Measurements from ENCODE around the gene TRIM46.
"Not testable (repeated sequence)": the region's sequence is repeated elsewhere in the genome, so short reads cannot be mapped to it uniquely, and the experiment has no call there.

The TRIM46 gene

DNA sequence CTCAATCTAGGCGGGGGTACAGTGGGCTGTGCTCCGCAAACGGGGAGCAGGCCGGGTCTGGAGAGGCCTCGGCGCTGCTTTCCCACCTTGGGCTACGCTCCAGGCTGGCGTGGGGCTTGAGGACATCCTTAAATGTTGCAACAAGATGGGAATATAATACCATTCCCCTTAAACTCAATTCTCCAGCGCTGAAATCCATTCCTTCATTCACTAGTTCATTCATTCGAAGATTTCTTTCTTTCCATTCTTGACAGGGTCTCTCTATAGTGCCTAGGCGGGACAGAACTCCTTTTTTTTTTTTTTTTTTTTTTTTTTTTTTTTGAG lies 33.1 kb upstream of the TRIM46 start:
- H3K27me3 ChIP-seq (replicated peaks; ENCODE audit: control insufficient read depth, insufficient read depth, low read length), result peaks cover 6% of the 10 kb centered on the region
- H3K36me3 ChIP-seq (ENCODE audit: control insufficient read depth, insufficient read depth, low read length, severe bottlenecking), result peaks cover 9% of the 10 kb centered on the region
- peaks cover 15% of the 10 kb centered on the region for H3K4me1 ChIP-seq (ENCODE audit: control insufficient read depth, insufficient read depth, low read length)
- H3K4me3 ChIP-seq (ENCODE audit: low read length), result peak overlapping the region; percentile 96
- no peaks in the 10 kb centered on the region for H3K9me3 ChIP-seq (ENCODE audit: control insufficient read depth, low read length)
- DNase-seq (ENCODE audit: low read depth), result no peak
- H3K9ac ChIP-seq (ENCODE audit: low read length), result peak overlapping the region; percentile 90

DNA sequence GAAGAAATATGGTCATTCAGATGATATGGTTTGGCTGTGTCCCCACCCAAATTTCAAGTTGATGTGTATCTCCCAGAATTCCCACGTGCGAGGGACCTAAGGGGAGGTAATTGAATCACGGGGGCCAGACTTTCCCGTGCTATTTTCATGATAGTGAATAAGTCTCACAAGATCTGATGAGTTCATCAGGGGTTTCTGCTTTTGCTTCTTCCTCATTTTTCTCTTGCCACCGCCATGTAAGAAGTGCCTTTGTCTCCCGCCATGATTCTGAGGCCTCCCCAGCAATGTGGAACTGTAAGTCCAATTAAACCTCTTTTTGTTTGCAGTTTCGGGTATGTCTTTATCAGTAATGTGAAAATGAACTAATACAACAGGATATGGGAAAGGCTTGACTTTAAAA lies 31.9 kb upstream of the TRIM46 start:
- DNase-seq (ENCODE audit: low read depth), result no peak

DNA sequence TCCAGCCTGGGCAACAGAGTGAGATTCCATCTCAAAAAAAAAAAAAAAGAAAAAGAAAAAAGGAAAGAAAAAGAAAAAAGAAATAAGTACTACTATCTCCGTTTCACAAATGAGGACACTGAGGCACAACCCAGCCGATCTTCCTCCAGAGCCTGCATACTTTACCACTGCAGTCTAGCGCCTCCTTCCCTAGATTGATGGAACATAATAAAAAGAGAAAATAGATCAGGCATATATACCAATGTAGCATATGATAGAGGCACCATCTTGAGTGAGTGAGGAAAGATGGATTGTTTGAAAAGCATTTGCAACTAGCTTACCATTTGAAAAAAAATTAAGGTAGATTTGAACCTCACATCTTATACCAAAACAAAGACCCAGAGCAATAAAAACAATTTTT lies 28.2 kb upstream of the TRIM46 start:
- Histone ChIP-seq H3K4me1 (ENCODE audit: control insufficient read depth, insufficient read depth, low read length) (no peaks in the 10 kb centered on the region), H3K9me3 (ENCODE audit: control insufficient read depth, low read length) (no peaks in the 10 kb centered on the region), H3K36me3 (ENCODE audit: control insufficient read depth, insufficient read depth, low read length, severe bottlenecking) (no peaks in the 10 kb centered on the region), H3K9ac (ENCODE audit: low read length) (no peak overlapping the region), H3K4me3 (ENCODE audit: low read length) (no peak overlapping the region), H3K27me3 (replicated peaks; ENCODE audit: control insufficient read depth, insufficient read depth, low read length) (peaks cover 26% of the 10 kb centered on the region)
- no peak for DNase-seq (ENCODE audit: low read depth)

More for the DNA sequence above, 31.9 kb upstream of the TRIM46 start:
- Histone ChIP-seq H3K9ac (ENCODE audit: low read length) (no peak overlapping the region), H3K4me1 (ENCODE audit: control insufficient read depth, insufficient read depth, low read length) (peaks cover 13% of the 10 kb centered on the region), H3K9me3 (ENCODE audit: control insufficient read depth, low read length) (no peaks in the 10 kb centered on the region), H3K36me3 (ENCODE audit: control insufficient read depth, insufficient read depth, low read length, severe bottlenecking) (peaks cover 9% of the 10 kb centered on the region), H3K27me3 (replicated peaks; ENCODE audit: control insufficient read depth, insufficient read depth, low read length) (peaks cover 12% of the 10 kb centered on the region), H3K4me3 (ENCODE audit: low read length) (no peak overlapping the region)

GRCh38 chr1:155155996-155156643 lies 17.5 kb upstream of the TRIM46 start:
- H3K36me3 ChIP-seq (ENCODE audit: control insufficient read depth, insufficient read depth, low read length, severe bottlenecking); DNase-seq (ENCODE audit: low read depth); H3K9ac ChIP-seq (ENCODE audit: low read length); H3K4me1 ChIP-seq (ENCODE audit: control insufficient read depth, insufficient read depth, low read length); H3K27me3 ChIP-seq (replicated peaks; ENCODE audit: control insufficient read depth, insufficient read depth, low read length); H3K4me3 ChIP-seq (ENCODE audit: low read length); H3K9me3 ChIP-seq (ENCODE audit: control insufficient read depth, low read length): not testable (repeated sequence)

DNA sequence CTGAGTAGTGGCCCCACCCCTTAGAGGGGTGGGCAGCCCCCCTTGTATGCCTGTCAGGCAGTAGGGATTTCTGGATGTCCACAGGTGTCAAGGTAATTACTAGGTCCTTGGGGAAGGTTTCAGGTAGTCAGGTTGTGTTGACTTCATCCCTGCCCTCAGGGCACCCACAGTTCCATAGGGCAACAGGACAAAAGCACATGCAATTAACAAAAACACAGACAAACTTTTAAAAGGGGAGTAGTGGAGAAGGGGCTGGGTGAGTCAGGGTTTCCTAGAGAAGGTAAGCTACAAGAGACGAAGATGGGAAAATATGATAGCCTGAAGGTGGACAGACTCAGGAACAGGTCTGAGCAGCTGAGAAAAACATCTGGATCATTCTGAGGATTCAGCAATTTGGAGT lies 14.7 kb upstream of the TRIM46 start:
- DNase-seq (ENCODE audit: low read depth), result no peak
- peaks cover 5% of the 10 kb centered on the region for H3K27me3 ChIP-seq (replicated peaks; ENCODE audit: control insufficient read depth, insufficient read depth, low read length)
- H3K4me3 ChIP-seq (ENCODE audit: low read length), result no peak overlapping the region
- H3K4me1 ChIP-seq (ENCODE audit: control insufficient read depth, insufficient read depth, low read length), result no peaks in the 10 kb centered on the region
- H3K9ac ChIP-seq (ENCODE audit: low read length), result no peak overlapping the region
- no peaks in the 10 kb centered on the region for H3K9me3 ChIP-seq (ENCODE audit: control insufficient read depth, low read length)
- no peaks in the 10 kb centered on the region for H3K36me3 ChIP-seq (ENCODE audit: control insufficient read depth, insufficient read depth, low read length, severe bottlenecking)

- Histone ChIP-seq H3K27me3 (replicated peaks; ENCODE audit: control insufficient read depth, insufficient read depth, low read length) (peaks cover 5% of the 10 kb centered on the region), H3K36me3 (ENCODE audit: control insufficient read depth, insufficient read depth, low read length, severe bottlenecking) (no peaks in the 10 kb centered on the region), H3K4me1 (ENCODE audit: control insufficient read depth, insufficient read depth, low read length) (no peaks in the 10 kb centered on the region), H3K4me3 (ENCODE audit: low read length) (no peak overlapping the region), H3K9ac (ENCODE audit: low read length) (no peak overlapping the region), H3K9me3 (ENCODE audit: control insufficient read depth, low read length) (no peaks in the 10 kb centered on the region)
- no peak for DNase-seq (ENCODE audit: low read depth)
These were observed 13.5 kb upstream of the TRIM46 start for GRCh38 chr1:155160128-155160527.

- H3K4me3 ChIP-seq (ENCODE audit: low read length); DNase-seq (ENCODE audit: low read depth); H3K9me3 ChIP-seq (ENCODE audit: control insufficient read depth, low read length); H3K4me1 ChIP-seq (ENCODE audit: control insufficient read depth, insufficient read depth, low read length); H3K9ac ChIP-seq (ENCODE audit: low read length); H3K36me3 ChIP-seq (ENCODE audit: control insufficient read depth, insufficient read depth, low read length, severe bottlenecking): not testable (repeated sequence)
- H3K27me3 ChIP-seq (replicated peaks; ENCODE audit: control insufficient read depth, insufficient read depth, low read length), result peaks cover 13% of the 10 kb centered on the region
These were observed 11.0 kb upstream of the TRIM46 start for GRCh38 chr1:155162631-155163030.

DNA sequence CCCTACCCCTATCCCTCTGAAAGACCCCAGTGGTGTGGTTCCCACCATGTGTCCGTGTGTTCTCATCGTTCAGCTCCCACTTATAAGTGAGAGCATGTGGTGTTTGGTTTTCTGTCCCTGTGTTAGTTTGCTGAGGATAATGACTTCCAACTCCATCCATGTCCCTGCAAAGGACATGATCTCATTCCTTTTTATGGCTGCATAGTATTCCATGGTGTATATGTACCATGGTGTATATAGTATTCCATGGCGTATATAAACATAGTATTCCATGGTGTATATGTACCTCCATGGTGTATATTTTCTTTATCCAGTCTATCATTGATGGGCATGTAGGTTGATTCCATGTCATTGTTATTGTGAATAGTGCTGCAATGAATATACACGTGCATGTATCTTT lies 9.9 kb upstream of the TRIM46 start:
- H3K4me3 ChIP-seq (ENCODE audit: low read length); H3K9me3 ChIP-seq (ENCODE audit: control insufficient read depth, low read length); DNase-seq (ENCODE audit: low read depth); H3K36me3 ChIP-seq (ENCODE audit: control insufficient read depth, insufficient read depth, low read length, severe bottlenecking); H3K9ac ChIP-seq (ENCODE audit: low read length); H3K4me1 ChIP-seq (ENCODE audit: control insufficient read depth, insufficient read depth, low read length): not testable (repeated sequence)
- H3K27me3 ChIP-seq (replicated peaks; ENCODE audit: control insufficient read depth, insufficient read depth, low read length), result peaks cover 13% of the 10 kb centered on the region

DNA sequence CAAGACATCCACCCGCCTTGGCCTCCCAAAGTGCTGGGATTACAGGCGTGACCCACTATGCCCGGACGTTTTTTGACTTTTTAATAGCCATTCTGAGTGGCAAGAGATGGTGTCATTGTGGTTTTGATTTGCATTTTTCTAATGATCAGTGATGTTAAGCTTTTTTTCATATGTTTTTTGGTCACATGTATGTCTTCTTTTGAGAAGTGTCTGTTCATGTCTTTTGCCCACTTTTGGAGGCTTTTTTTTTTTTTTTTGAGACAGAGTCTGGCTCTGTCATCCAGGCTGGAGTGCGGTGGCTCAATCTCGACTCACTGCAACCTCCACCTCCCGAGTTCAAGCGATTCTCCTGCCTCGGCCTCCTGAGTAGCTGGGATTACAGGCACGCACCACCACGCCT lies 9.0 kb upstream of the TRIM46 start:
- H3K4me3 ChIP-seq (ENCODE audit: low read length); DNase-seq (ENCODE audit: low read depth); H3K4me1 ChIP-seq (ENCODE audit: control insufficient read depth, insufficient read depth, low read length); H3K9me3 ChIP-seq (ENCODE audit: control insufficient read depth, low read length); H3K9ac ChIP-seq (ENCODE audit: low read length); H3K27me3 ChIP-seq (replicated peaks; ENCODE audit: control insufficient read depth, insufficient read depth, low read length): not testable (repeated sequence)
- peaks cover 12% of the 10 kb centered on the region for H3K36me3 ChIP-seq (ENCODE audit: control insufficient read depth, insufficient read depth, low read length, severe bottlenecking)

DNA sequence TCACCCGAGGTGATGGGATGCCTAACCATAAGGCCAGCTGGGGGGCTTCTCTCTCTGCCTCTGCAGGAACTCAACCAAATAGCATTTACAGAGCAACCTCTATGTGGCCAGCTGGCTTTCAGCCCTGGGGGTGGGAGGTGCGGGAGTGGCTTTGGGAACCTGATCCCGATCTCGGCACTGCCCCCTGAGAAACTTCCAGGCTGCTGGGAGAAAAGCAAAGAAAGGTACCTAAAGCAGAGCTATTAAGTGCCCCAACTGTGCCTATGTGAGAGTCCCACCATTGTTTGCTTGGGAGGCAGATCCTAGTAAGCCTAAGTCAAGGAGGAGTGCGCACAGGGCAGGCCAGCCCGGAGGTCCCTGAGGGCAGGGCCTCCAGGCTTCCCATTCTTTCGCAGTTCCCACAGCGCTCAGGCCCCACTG lies 7.6 kb upstream of the TRIM46 start:
- Histone ChIP-seq H3K9me3 (ENCODE audit: control insufficient read depth, low read length) (no peaks in the 10 kb centered on the region), H3K4me1 (ENCODE audit: control insufficient read depth, insufficient read depth, low read length) (peaks cover 5% of the 10 kb centered on the region)
- no peak for DNase-seq (ENCODE audit: low read depth)

GRCh38 chr1:155166471-155167165 lies 7.0 kb upstream of the TRIM46 start:
- H3K9ac ChIP-seq (ENCODE audit: low read length), result no peak overlapping the region
- peaks cover 23% of the 10 kb centered on the region for H3K36me3 ChIP-seq (ENCODE audit: control insufficient read depth, insufficient read depth, low read length, severe bottlenecking)
- DNase-seq (ENCODE audit: low read depth), result no peak
- H3K9me3 ChIP-seq (ENCODE audit: control insufficient read depth, low read length), result no peaks in the 10 kb centered on the region
- H3K27me3 ChIP-seq (replicated peaks; ENCODE audit: control insufficient read depth, insufficient read depth, low read length), result peaks cover 8% of the 10 kb centered on the region
- no peak overlapping the region for H3K4me3 ChIP-seq (ENCODE audit: low read length)
- H3K4me1 ChIP-seq (ENCODE audit: control insufficient read depth, insufficient read depth, low read length), result peaks cover 8% of the 10 kb centered on the region

More for the DNA sequence above, 7.6 kb upstream of the TRIM46 start:
- Histone ChIP-seq H3K9ac (ENCODE audit: low read length) (no peak overlapping the region), H3K36me3 (ENCODE audit: control insufficient read depth, insufficient read depth, low read length, severe bottlenecking) (peaks cover 23% of the 10 kb centered on the region), H3K4me3 (ENCODE audit: low read length) (no peak overlapping the region), H3K27me3 (replicated peaks; ENCODE audit: control insufficient read depth, insufficient read depth, low read length) (peaks cover 8% of the 10 kb centered on the region)

Data from adipocyte (in vitro differentiated cells).